ENCODE measurements around the gene DAG1.

Gene DAG1

DNA sequence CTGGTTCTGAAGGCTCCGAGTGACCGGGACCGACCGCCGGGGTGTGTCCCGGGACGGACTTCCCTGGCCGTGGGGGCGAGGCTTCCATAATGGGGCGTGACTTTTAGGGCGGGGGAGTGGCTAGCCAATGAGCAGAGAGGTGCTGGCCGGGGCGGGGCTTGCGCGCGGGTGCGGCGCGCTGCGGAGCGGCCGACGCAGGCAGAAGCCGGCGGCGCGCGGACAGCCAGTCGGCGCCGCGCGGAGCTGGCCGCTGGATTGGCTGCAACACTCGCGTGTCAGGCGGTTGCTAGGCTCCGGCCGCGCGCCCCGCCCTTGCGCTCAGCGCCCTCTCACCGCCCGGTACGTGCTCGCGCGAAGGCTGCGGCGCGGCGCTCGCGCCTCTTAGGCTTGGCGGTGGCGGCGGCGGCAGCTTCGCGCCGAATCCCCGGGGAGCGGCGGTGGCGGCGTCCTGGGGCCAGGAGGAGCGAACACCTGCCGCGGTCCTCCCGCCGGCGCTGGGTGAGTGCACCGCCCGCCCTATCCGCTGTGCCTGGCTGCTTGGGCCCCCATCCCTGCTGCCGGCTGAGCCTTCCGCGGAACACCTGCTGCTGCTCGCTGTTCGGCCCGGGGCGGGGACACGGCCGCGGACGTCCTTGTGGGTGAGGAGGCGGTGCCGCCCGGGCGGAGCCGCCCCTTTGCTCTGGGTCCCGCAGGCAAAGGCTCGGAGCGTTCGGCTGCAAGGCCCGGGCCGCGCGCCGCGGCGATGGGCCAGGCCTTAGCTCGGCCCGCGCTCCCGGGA is at the start of gene DAG1:
TSS of gene DAG1 (plus strand) at position 332 of the 778 bp plus-strand sequence. CDS start 40,268 bp downstream, outside the sequence.
- Histone ChIP-seq H3K4me3 (peak within 1 kb of the TSS; percentile 58 to 93 (median 79)), H3K27ac (peak within 1 kb of the TSS; percentile 78 to 98 (median 91))

DNA sequence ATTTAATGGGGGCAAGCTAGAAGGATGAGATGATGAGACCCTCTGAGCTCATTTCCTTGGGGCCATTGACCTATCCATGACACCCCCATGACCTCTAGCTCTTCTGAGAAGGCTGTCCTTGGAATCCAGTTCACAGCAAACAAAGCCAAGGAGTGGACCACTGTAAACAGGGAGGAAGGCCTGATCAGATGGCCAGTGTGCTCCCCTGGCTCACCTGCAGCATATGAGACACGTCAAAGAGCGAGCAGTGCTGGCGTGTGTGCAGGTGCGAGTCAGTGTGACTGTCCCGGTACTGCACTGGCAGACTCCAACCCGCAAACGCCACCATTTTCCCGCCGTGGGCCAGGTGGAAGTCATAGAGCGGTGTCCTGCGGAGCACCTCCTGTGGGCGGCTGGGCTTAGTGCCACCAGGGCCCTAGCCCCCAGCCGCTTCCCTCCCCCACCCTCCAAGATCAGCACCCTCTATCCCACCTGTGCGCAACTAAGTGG is 48.1 kb upstream of the DAG1 start:
- H3K4me3 ChIP-seq = peak overlapping the region in 2 of 7 experiments; percentile 8 to 20
- H3K27ac ChIP-seq = peak overlapping the region in 5 of 21 experiments; percentile 16 to 69 (median 32)

- H3K27ac ChIP-seq = peak within 1 kb of the TSS in 7 of 21 experiments; percentile 16 to 69 (median 24)
- H3K4me3 ChIP-seq = peak within 1 kb of the TSS in 2 of 7 experiments; percentile 8 to 20
These were observed 47.5 kb upstream of the DAG1 start, which contains the start of gene AMT for GRCh38 chr3:49422379-49423248. Gene AMT (minus strand): TSS chr3:49422473. CDS start chr3:49422450, 23 bp downstream.

GRCh38 chr3:49424816-49425215 is 45.3 kb upstream of the DAG1 start:
- Histone ChIP-seq H3K4me3 (no peak overlapping the region), H3K27ac (peak overlapping the region in 1 of 21 experiments; percentile 3)

DNA sequence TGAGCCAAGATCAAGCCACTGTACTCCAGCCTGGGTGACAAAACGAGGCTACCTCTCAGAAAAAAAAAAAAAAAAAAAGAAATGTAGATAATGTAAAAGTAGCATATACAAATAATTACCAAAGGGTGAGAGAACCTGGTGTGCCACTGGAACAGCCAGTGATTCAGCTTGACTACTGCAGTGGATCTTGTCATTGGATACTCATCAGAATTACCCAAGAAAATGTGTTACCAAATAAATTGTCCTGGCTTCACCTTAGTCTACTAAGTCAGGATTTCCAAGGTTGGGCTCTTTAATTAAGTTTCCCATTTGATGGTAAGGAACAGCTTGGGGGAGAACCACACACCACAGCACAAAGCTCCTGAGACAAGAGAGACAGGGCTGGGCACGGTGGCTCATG is 42.5 kb upstream of the DAG1 start:
- Histone ChIP-seq H3K4me3 (no peak overlapping the region), H3K27ac (peak overlapping the region in 3 of 21 experiments; percentile 2 to 41 (median 3))

DNA sequence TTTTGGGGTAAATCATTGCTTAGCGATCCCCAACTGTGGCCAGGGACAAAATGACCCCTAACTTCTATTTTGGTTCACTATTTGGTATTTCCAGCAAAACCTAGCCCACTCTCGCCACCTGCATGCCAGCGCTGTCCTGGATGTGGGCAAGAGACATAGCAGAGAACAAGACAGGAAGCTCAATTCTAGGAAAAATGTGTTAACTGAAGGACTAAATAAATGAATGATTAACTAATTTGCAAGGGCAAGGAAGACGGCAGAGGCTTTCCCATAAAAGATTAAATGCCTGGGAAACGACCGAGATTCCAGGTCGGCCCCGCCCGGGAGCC is 41.4 kb upstream of the DAG1 start:
- Histone ChIP-seq H3K27ac (peak overlapping the region; percentile 64 to 95 (median 91)), H3K4me3 (peak overlapping the region; percentile 50 to 75 (median 66))

GRCh38 chr3:49434731-49435130 is 35.3 kb upstream of the DAG1 start:
- no peak overlapping the region for H3K27ac ChIP-seq

DNA sequence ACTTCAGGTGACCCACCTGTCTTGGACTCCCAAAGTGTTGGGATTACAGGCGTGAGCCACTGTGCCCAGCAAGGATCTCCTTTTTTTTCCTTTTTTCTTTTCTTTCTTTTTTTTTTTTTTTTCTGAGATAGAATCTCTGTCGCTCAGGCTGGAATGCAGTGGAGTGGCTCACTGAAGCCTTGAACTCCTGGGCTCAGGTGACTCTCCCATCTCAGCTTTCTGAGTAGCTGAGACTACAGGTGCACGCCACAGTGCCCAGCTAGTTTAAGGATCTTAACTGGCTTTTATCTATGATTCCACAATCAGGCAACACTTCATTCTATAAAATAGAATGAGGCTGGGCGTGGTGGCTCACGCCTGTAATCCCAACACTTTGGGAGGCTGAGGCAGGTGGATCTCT is 24.7 kb upstream of the DAG1 start:
- H3K27ac ChIP-seq = no peak overlapping the region
- H3K4me3 ChIP-seq = no peak overlapping the region

More at GRCh38 chr3:49434731-49435130, 35.3 kb upstream of the DAG1 start:
- no peak overlapping the region for H3K4me3 ChIP-seq

DNA sequence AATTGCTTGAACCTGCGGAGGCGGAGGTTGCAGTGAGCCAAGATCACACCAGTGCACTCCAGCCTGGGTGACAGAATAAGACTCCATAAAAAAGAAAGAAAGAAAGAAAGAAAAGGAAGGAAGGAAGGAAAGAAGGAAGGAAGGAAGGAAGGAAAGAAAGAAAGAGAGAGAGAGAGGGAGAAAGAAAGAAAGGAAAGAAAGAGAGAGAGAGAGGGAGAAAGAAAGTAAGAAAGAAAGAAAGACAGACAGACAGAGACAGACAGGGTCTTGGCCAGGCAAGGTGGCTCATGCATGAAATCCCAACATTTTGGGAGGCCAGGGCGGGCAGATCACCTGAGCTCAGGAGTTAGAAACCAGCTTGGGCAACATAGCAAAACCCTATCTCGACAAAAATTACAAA is 16.4 kb upstream of the DAG1 start:
- no peak overlapping the region for H3K27ac ChIP-seq
- no peak overlapping the region for H3K4me3 ChIP-seq

DNA sequence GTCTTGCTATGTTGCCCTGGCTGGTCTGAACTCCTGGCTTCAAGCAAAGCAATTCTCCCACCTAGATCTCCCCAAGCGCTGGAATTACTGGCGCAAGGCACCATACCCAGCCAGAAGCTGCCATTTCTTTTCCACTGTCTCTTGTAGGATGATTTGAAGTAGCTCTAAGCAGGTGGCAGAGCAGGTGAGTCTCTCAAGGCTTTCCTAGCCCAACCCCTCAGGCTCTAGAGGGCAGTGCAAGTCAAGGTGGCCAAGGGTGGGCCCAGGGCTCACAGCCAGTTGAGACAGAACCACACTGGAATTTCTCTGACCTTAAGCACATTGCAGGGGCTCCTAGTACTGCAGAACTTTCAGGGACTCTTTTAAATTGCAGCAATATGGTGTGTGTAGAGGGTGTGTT is 15.6 kb upstream of the DAG1 start:
- H3K27ac ChIP-seq = peak overlapping the region in 1 of 21 experiments; percentile 25

GRCh38 chr3:49454898-49455681 is 15.0 kb upstream of the DAG1 start:
- no peak overlapping the region for H3K4me3 ChIP-seq
- H3K27ac ChIP-seq = peak overlapping the region in 4 of 21 experiments; percentile 23 to 48 (median 34)

More for the DNA sequence above, 15.6 kb upstream of the DAG1 start:
- H3K4me3 ChIP-seq = no peak overlapping the region

DNA sequence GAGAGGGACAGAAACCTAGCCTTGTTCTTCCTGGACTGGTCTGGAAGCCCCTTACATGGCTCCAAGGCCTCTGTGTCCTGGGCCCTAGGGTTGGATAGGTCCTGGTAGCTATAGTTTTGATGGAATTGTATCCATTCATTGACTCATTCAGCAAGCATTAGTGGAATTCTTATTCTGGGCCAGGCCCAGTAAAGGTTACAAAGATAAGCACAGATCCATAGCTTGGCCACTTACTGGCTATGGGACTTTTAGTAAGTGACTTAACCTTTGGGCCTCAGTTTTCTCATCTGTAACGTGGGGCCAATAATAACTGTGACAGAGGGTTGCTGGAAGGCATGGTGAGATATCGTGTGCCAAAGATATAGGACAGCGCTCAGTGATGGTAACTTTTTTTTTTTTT is 13.6 kb upstream of the DAG1 start:
- H3K4me3 ChIP-seq = no peak overlapping the region
- H3K27ac ChIP-seq = no peak overlapping the region

GRCh38 chr3:49460188-49460890 is 9.7 kb upstream of the DAG1 start:
- Histone ChIP-seq H3K27ac (peak overlapping the region in 1 of 21 experiments; percentile 62), H3K4me3 (no peak overlapping the region)

GRCh38 chr3:49460956-49461355 is 9.1 kb upstream of the DAG1 start:
- H3K27ac ChIP-seq = peak overlapping the region in 8 of 21 experiments; percentile 19 to 70 (median 55)
- H3K4me3 ChIP-seq = no peak overlapping the region

- H3K4me3 ChIP-seq = no peak overlapping the region
- peak overlapping the region in 15 of 21 experiments; percentile 13 to 70 (median 48) for H3K27ac ChIP-seq
These were observed 8.5 kb upstream of the DAG1 start for GRCh38 chr3:49461443-49462171.

DNA sequence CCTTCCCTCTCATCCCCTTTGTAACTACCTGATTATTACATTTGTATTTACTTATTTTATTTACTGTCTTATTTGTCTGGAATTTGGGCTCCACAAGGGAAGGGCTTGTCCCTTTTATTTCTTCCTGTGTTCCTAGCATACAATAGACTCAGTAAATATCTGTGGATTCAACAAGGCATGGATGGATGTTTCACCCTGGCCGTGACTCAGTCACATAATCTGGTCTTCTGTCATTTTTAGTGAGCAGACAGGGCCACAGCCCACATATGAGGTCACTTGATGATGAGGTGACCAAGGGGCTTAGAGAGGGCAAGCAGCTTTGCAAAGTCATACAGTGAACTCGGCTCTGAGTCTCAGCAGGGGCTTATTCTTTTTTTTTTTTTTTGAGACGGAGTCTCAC is 7.8 kb upstream of the DAG1 start:
- peak overlapping the region in 14 of 21 experiments; percentile 13 to 70 (median 50) for H3K27ac ChIP-seq
- H3K4me3 ChIP-seq = no peak overlapping the region

GRCh38 chr3:49465270-49466034 is 4.6 kb upstream of the DAG1 start:
- H3K27ac ChIP-seq = peak overlapping the region in 16 of 21 experiments; percentile 9 to 76 (median 48)
- H3K4me3 ChIP-seq = no peak overlapping the region
